Heart left ventricle (tissue), 16 donors: ENCODE data around the gene COL11A2. TPM values are rescaled to one million over a fixed set of nuclear protein-coding genes. Genes with fewer than 3 reads are reported as not detected.

Source experiments
- ATAC-seq, 4 donors: fragments of 200-7000 bp; cut with Tn5 transposase; one replicate each; pipeline ENCODE4 v1.9.1; 2020 to 2022; ENCODE audit warnings: moderate library complexity in 4 of 4, mild to moderate bottlenecking in 3 of 4, moderate number of reproducible peaks in 1 of 4
- DNase-seq, 5 donors: peaks; one replicate each; pipeline ENCODE4 v3.0.0-alpha.2; 2020
- H3K27ac ChIP-seq, 12 donors: fragments of 200-600 bp; sonication (generic) in 4 of 12; one replicate each; pipeline versions ENCODE4 v1.5.0 to v1.8.0; 2016 to 2022; ENCODE audit warnings: mild to moderate bottlenecking in 2 of 12
- H3K27me3 ChIP-seq, 9 donors: fragments of 200-600 bp; sonication (generic) in 2 of 9; one replicate each; pipeline versions ENCODE4 v1.5.1 to v1.8.0; 2016 to 2022; ENCODE audit warnings: mild to moderate bottlenecking in 3 of 9
- H3K36me3 ChIP-seq, 9 donors: fragments of 200-600 bp; sonication (generic) in 2 of 9; one replicate each; pipeline versions ENCODE4 v1.5.0 to v1.8.0; 2018 to 2022; ENCODE audit warnings: mild to moderate bottlenecking in 2 of 9
- H3K4me1 ChIP-seq, 12 donors: fragments of 200-600 bp; sonication (generic) in 4 of 12; one replicate each; pipeline versions ENCODE4 v1.5.0 to v1.8.0; 2016 to 2022; ENCODE audit warnings: mild to moderate bottlenecking in 3 of 12
- H3K4me3 ChIP-seq, 12 donors: fragments of 200-600 bp; sonication (generic) in 4 of 12; one replicate each; pipeline versions ENCODE4 v1.5.0 to v1.8.0; 2017 to 2022; ENCODE audit warnings: mild to moderate bottlenecking in 9 of 12, moderate library complexity in 4 of 12
- H3K9me3 ChIP-seq, 12 donors: fragments of 200-600 bp; sonication (generic) in 4 of 12; one replicate each; pipeline versions ENCODE4 v1.5.0 to v1.8.0; 2016 to 2022; ENCODE audit warnings: mild to moderate bottlenecking in 1 of 12
- POLR2A ChIP-seq, 2 donors: fragments of 450-650 bp; IDR thresholded peaks; one replicate each; pipeline ENCODE4 v1.6.1; 2017; ENCODE audit warnings: antibody characterized with exemption in 2 of 2, mild to moderate bottlenecking in 2 of 2, moderate library complexity in 2 of 2
- WGBS, 4 donors: extraction: QIAGEN DNeasy Blood & Tissue Kit in 2 of 4; methylation state at CpG; one replicate each; pipeline versions ENCODE4 v1.1.5 to v1.1.7; 2013 to 2018; 5-methylcytosine and 5-hydroxymethylcytosine counted together
- intact Hi-C, 10 donors: fragments of 100-400 bp; cut with DNase I; formaldehyde crosslinking; loops; one replicate each; pipeline versions ENCODE4 v1.11.1 to v1.14.2; 2022
- polyA plus RNA-seq, 2 donors: library from polyadenylated mRNA; stranded (reverse); fragments of 200-250 nt; gene quantifications; one replicate each; pipeline ENCODE4 v1.2.3, GENCODE V29; 2013
- total RNA-seq, 9 donors: library from RNA; depleted of rRNA in 2 of 9; stranded (reverse); fragments of >200 nt in 2 of 9; fragmentation: NEBNext Ultra II Directional in 3 of 9; extraction: Animal tissue kit (Norgen Biotek cat#: 25700) in 3 of 9; gene quantifications; one replicate each; pipeline versions ENCODE4 v1.1.0 to v1.2.4, GENCODE V29; 2016 to 2023
- TF ChIP-seq, protein P1 (sequence below), 12 donors: fragments of 200-600 bp; sonication (generic) in 4 of 12; IDR thresholded peaks; one replicate each; pipeline versions ENCODE4 v1.5.0 to v1.8.0; 2018 to 2022; ENCODE audit warnings: antibody characterized with exemption in 12 of 12, mild to moderate bottlenecking in 5 of 12
- donor health status: ischemic (EF 13 %, LVEDD 7.1; RV severe dilation, severe dysfunction).
- donor health status: healthy with polysubstance abuse.
- donor health status: DM: no; HTN: yes; CAD: no.
- donor health status: DM: no; HTN: no; CAD: no.
- donor health status: ischemic (EF 25% LVEDD 6.9; RV normal size, moderate dysfunction).
- donor health status: ischemic (EF 25% LVEDD 5.7; RV mildly dilated, moderate dysfunction).
- donor health status: healthy.
- donor health status: DM: yes; HTN: yes; CAD: no.
- donor health status: ischemic (EF 35%, LVEDD 5.7; RV mildly dilated, moderate dysfunction).
- donor health status: nonischemic (EF 11% LVEDD 7.7; RV severe dilation, severe dysfunction).
- donor health status: DM: yes; HTN: yes; CAD: no.
- donor health status: PGD.
- donor health status: ischemic (EF 29% LVEDD 5.4; RV normal size, mild dysfunction).
- donor health status: nonischemic (EF 23%, LVEDD 6.1; RV moderate dilation, normal function).

The COL11A2 gene
- total and polyA plus RNA-seq, 11 donors: 0.39 to 4.9 (median 0.93) TPM

DNA sequence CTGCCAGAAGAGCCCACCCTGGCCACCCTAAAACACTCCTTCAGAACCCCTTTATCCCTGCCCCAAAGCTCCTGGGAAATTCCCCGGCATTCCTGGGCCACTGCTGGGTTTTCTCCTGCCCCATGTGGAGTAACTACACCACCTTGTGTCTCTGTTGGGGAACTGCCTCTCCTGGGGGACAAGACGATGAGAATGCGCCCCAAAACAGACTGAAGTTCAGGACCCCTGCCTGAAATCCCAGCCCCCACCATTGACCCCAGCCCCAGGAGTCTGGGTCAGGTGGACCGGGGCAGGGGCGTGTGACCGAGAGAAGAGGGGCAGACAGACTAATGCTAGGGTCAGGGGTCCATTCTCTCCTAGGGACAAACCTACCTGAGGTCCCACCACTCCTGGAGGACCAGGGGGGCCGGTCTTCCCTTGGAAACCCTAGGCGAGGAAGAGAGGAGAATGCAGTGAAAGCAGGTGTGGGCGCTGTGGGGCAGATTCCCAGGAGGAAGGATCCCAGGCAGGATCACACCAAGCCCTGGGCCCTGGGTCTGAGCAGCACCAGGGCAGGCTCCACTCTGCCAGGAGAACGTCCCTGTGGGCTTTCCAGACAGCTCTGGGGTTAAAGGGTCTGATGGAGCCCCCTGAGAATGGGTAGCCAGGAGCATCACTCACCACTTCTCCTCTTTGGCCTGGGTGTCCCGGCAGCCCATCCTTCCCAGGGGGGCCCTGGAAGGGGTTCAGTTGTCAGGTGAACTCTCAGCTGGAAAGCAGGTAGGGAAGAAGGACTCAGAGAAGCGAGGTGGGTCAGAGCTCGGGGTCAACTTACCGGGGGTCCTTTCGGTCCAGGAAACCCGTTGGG is 19.4 kb downstream of the COL11A2 start:
- WGBS, 4 donors: 78 to 84% (median 81%) methylated on average over 16 of the region's 16 CpGs

GRCh38 chr6:33171880-33172687 is 20.2 kb downstream of the COL11A2 start:
- Histone ChIP-seq H3K27me3 (no peaks in the 10 kb centered on the region), H3K4me3 (no peak overlapping the region), H3K36me3 (no peaks in the 10 kb centered on the region), H3K27ac (no peak overlapping the region), H3K4me1 (no peaks in the 10 kb centered on the region), H3K9me3 (no peaks in the 10 kb centered on the region)
- 76 to 78% (median 77%) methylated on average over 8 of the region's 8 CpGs for WGBS, 4 donors
- ATAC-seq (no peak), DNase-seq (no peak)
- intact Hi-C loops: loop anchor here in 1 of 10 donors (1.0 kb wide), 1 partner anchor 26 kb away; no protein-coding TSS in a partner anchor
- TF ChIP-seq, protein P1, sequence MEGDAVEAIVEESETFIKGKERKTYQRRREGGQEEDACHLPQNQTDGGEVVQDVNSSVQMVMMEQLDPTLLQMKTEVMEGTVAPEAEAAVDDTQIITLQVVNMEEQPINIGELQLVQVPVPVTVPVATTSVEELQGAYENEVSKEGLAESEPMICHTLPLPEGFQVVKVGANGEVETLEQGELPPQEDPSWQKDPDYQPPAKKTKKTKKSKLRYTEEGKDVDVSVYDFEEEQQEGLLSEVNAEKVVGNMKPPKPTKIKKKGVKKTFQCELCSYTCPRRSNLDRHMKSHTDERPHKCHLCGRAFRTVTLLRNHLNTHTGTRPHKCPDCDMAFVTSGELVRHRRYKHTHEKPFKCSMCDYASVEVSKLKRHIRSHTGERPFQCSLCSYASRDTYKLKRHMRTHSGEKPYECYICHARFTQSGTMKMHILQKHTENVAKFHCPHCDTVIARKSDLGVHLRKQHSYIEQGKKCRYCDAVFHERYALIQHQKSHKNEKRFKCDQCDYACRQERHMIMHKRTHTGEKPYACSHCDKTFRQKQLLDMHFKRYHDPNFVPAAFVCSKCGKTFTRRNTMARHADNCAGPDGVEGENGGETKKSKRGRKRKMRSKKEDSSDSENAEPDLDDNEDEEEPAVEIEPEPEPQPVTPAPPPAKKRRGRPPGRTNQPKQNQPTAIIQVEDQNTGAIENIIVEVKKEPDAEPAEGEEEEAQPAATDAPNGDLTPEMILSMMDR (IDR thresholded peaks at IDR 0.05): no peak
- no peak for TF ChIP-seq POLR2A (IDR thresholded peaks at IDR 0.05)

More for the DNA sequence above, 19.4 kb downstream of the COL11A2 start:
- intact Hi-C loops: no loop called here
- Histone ChIP-seq H3K27ac (no peak overlapping the region), H3K4me3 (no peak overlapping the region), H3K36me3 (no peaks in the 10 kb centered on the region), H3K9me3 (no peaks in the 10 kb centered on the region), H3K4me1 (no peaks in the 10 kb centered on the region), H3K27me3 (no peaks in the 10 kb centered on the region)
- TF ChIP-seq POLR2A (IDR thresholded peaks at IDR 0.05): no peak
- TF ChIP-seq, protein P1 (IDR thresholded peaks at IDR 0.05): peak in 10 of 12 donors; percentile 28 to 54 (median 36)
- ATAC-seq (no peak), DNase-seq (no peak)

- Histone ChIP-seq H3K4me1 (no peaks in the 10 kb centered on the region), H3K9me3 (no peaks in the 10 kb centered on the region), H3K4me3 (no peak overlapping the region), H3K27ac (no peak overlapping the region), H3K36me3 (no peaks in the 10 kb centered on the region), H3K27me3 (no peaks in the 10 kb centered on the region)
- TF ChIP-seq, protein P1 (IDR thresholded peaks at IDR 0.05): no peak
- no peak for TF ChIP-seq POLR2A (IDR thresholded peaks at IDR 0.05)
- ATAC-seq: no peak
- intact Hi-C loops: loop anchor here in 1 of 10 donors (1.0 kb wide), 1 partner anchor 25 kb away; no protein-coding TSS in a partner anchor
- no peak for DNase-seq
- 85 to 93% (median 88%) methylated on average over 9 to 11 of the region's 11 CpGs for WGBS, 4 donors
These were observed 21.0 kb downstream of the COL11A2 start for GRCh38 chr6:33171016-33171879.
